Frontal cortex (tissue), 4 donors: ENCODE measurements around the gene RGN. TPM values are rescaled to one million over a fixed set of nuclear protein-coding genes. Genes with fewer than 3 reads are reported as not detected.
"Not testable (repeated sequence)": the region's sequence is repeated elsewhere in the genome, so short reads cannot be mapped to it uniquely, and the experiment has no call there.

Experiments used
- DNase-seq, 2 donors: peaks; one replicate each; pipeline ENCODE4 v3.0.0; 2012; ENCODE audit warnings: low spot score in 2 of 2
- FAIRE-seq: peaks from 2 replicates; lab custom pipeline; 2012; peaks lifted over from hg19 to GRCh38; lab: Jason Lieb, UNC
- total RNA-seq: library from RNA; depleted of rRNA; stranded (reverse); fragments of >200 nt; gene quantifications from one replicate; pipeline ENCODE4 v1.2.3, GENCODE V29; 2014
- donor health status: control.
- donor health status: control.
- donor health status: control.

Gene RGN
- 2.9 TPM for total RNA-seq

DNA sequence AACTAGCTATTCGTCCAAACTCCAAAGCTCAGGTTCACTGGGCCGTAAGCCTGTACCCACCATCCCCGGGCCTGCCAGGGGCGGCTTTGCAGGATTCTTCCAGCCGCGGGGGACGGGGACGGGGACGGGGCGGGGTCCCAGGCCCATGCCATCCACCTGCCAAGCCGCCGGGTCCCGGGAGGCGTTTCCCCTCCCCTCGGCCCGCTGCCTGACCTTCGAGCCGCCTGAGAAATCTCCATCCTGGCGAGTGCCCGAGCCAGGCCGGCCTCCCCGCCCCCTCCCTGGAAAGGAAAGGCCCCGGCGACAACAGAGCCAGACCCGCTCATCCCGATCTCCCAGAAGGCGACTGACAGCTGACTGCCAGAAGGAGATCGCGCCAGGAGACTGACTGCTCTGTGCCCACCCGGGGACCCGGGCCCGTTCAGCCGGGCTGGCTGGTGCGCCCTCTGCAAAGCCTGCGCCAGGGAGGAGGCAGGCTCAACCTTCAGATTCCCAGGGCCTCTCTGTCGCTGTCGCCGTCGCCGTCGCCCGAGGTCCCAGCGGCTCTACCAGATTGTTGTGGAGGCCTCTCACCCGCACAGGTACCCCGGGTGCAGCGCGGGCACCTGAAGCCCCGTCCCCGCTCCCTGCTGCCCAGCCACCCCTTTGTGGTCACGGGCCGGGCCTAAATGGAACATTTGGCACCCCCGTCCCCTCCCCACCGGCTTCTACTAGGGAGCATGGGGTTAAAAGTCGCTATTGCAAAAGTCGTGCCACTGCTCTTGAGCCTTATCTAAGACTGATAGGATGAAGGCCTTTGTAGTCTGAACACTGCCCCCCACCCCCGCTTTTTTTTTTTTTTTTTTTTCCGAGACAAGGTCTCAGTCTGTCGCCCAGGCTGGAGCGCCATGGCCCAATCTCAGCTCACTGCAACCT, at the start of gene RGN:
TSS of gene RGN (plus strand) at position 315 of the 915 bp plus-strand sequence. CDS start 2,702 bp downstream, outside the sequence.
- FAIRE-seq = no peak
- DNase-seq = peak in 1 of 2 donors; percentile 18

DNA sequence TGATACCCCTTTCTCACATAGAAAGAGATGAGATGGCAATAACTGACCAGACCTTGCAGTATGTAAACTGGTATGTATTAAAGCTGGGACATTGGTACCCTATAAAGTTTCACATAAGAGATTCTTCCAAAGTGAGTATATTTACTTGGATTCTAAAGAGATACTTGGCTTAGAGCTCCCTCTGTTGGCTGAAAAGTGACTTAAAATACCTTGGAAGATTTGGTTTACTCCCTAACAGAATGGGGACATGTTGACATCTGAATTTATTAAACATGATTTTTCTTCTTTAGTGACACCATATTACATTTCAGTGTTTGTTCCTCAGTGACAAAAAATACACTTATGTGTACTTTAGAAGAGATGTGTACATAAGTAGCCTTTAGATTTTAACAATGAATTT, 47.9 kb upstream of the RGN start:
- peak; percentile 89 for FAIRE-seq
- DNase-seq = peak; percentile 22 to 31

- FAIRE-seq (no peak), DNase-seq (no peak)
Observed at GRCh38 chrX:47047989-47048388, 30.3 kb upstream of the RGN start.

- no peak for FAIRE-seq
- no peak for DNase-seq
Observed at GRCh38 chrX:47059142-47059874, 18.9 kb upstream of the RGN start.

GRCh38 chrX:47060708-47061107, 17.5 kb upstream of the RGN start:
- DNase-seq = no peak
- FAIRE-seq = no peak

DNA sequence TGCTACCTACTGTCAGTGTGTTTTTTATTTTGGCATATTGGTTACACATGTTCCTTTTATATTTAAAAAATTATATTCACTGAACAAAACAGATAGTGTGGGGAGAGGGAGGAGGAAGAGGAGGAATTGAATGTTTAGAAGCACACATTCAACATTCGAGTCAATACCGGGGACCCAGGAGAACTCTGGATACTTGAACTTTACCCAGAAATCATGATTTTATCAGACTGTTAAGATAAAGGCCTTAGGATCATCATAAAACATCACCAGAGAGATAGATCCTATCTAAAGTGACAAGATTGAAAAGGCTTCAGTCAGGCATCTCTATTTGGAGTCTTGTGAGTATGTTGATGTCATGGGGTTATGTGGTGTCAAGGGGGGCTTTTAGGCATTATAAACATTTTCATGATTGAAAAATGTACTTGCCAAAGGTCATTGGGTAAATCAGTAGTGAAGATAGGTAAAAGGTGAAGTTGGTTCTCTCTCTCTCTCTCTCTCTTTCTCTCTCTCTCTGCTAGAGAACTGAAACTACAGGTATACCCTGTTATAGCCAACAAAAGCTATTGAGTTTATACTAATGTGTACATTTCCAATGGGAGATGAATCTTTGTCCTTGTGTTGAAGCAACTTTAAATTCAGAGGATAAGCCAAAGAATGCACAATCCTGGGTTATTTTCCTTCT, 16.9 kb upstream of the RGN start:
- DNase-seq (no peak), FAIRE-seq (no peak)

- FAIRE-seq (no peak), DNase-seq (no peak)
Observed at GRCh38 chrX:47063179-47063578, 15.1 kb upstream of the RGN start.

DNA sequence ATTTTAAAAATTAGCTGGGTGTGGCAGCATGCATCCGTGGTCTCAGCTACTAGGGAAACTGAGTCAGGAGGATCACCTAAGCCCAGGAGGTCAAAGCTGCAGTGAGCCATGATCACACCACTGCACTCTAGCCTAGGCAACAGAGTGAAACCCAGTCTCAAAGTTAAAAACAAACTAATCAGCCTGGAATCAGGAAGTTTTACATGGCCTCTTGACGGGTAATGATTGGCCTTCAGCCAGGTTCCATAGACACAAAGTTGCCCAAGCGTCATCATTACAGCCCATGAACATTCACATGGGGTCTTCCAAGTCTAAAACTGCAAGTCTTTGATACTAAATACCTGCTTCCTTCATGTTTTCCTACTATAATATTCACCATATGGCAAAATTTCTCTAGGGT, 10.0 kb upstream of the RGN start:
- no peak for FAIRE-seq
- DNase-seq = no peak

DNA sequence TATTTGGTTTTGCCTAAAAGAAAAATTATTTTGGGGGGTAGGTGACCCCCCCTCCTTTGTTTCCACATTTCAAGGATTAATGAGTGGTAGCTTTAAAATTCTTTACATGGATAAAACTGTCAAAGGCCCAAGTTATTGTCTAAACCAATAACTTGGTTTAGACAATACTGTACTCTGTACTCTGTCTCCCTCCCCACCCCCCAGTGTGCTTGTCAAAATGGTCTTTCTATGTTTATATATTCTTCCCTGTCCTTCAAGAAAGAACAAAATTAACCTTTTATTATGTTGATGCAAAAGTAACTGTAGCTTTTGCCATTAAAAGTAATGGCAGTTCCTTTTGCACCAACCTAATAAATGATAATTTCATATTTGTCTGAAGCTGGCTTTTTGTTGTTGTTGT, 9.5 kb upstream of the RGN start:
- FAIRE-seq (no peak), DNase-seq (no peak)

DNA sequence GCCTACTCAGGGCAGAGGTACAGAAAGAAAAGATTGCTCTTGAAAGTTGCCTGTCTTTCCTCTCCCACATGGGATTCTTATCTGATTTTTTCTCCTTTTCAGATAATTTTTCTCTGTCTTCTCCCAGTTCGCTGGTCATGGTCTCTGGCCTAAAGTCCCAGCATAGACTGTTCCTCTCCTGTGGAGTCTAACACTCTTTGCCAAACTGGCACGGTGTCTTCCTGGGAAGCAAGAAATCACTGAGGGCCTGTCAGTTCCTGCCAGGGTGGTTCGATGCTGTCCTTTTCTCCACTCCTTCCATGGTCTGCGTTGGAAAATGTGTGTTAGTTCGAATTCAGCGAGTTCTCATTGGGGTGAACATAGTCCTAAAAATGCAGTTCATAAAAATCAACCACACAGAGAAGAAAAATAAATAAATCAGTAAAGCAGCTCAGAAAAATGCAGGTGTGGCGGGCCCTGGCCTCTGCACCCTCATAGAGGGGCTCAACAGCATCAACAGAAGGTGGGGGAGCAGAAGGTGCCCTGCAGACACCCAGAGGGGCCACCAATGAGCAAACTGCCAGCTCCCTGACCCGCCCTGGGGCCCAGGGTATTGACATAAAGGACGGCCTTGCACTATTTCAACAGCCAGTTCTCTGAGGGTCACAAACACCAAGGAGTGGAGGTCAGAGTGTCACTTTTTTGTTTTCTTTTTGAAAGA, 2.1 kb downstream of the RGN start:
- DNase-seq = no peak
- FAIRE-seq = no peak

DNA sequence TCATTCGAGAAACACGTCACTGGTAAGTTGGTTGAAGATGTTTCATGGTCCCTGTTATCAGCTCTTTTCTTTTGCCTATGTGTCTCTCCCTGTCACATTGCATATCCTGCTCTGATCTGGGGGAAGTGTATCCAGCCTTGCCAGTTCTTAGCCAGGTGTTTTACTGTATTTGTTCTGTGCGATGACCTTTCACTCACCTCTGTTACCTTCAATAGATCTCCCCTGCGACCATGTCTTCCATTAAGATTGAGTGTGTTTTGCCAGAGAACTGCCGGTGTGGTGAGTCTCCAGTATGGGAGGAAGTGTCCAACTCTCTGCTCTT, 2.6 kb downstream of the RGN start:
- FAIRE-seq (no peak), DNase-seq (no peak)

DNA sequence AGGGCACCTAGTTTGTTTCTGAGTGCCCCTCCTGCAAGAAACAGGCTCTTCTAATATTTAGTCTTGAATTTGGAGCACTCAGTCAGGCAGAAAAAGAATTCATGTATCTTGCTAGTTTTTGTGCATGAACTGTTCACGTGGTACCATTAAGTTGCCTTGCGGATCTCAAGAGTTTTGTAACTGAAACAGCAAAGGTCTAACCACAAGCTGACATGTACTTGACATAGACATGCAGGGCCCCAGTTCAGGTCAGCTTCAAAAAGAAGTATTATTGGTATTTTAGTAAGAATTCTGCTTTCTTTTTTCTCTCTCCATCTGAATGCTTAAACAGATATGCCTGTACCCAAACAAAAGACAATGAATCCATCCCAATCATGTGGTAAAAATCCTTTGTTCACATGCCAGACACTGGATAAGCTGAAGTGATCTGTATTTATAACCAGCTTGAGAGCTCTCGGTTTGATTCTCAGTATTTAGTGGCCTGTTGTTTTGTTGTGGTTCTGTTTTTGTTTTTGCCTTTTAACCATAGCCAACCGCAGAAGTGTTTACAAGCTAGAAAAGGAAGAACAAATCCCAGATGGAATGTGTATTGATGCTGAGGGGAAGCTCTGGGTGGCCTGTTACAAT, 13.0 kb downstream of the RGN start:
- no peak for FAIRE-seq
- DNase-seq = no peak

DNA sequence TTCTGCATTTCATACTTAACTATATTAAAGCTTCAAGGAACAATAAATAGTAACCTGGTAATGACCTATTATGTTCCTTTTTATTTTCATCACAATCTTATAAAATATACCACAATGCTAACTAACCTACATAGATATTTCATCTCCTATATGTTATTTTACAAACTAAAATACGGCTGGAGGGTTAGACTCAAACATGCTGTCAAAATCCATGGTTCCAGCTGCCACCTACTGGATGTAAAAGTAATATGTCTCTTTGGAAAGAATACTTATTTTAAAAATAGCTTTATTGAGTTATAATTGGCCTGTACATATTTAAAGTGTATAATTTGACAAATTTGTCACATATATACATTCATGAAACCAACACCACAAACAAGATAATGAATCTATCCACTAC, 15.0 kb downstream of the RGN start:
- DNase-seq (no peak), FAIRE-seq (peak; percentile 51)

DNA sequence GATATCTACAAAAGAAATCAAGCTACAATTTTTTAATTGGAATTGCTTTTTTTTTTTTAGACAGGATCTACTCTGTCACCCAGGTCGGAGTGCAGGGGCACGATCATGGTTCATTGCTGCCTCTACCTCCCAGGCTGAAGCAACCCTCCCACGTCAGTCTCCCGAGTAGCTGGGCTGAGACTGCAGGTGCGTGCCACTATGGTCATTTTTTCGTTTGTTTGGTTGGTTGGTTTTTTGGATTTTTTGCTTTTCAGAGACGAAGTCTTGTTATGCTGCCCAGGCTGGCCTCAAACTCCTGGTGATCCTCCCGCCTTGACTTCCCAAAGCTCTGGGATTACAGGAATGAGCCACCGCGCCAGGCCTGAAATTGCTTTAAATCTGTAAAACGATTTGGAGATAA, 15.6 kb downstream of the RGN start:
- FAIRE-seq = no peak

DNA sequence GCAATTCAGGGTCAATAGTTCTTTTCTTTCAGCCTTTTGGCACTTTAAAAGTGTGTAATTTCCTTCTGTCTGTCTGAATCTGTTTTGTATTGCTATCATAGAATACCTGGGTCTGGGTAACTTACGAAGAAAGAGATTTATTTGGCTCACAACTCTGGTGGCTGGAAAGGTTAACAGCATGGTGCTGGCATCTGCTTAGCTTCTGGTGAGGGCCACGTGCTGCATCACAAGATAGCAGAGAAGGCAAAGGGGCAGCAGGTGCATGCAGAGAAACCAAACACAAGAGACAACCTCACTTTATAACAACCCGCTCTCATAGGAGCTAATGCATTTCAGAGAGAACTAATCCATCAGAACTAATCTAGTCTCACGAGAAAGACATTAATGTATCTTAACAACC, 18.8 kb downstream of the RGN start:
- no peak for FAIRE-seq
- DNase-seq = no peak

More for the DNA sequence above, 15.6 kb downstream of the RGN start:
- DNase-seq = no peak

- DNase-seq = no peak
- FAIRE-seq = no peak
Observed at GRCh38 chrX:47098338-47099094, 20.3 kb downstream of the RGN start.

DNA sequence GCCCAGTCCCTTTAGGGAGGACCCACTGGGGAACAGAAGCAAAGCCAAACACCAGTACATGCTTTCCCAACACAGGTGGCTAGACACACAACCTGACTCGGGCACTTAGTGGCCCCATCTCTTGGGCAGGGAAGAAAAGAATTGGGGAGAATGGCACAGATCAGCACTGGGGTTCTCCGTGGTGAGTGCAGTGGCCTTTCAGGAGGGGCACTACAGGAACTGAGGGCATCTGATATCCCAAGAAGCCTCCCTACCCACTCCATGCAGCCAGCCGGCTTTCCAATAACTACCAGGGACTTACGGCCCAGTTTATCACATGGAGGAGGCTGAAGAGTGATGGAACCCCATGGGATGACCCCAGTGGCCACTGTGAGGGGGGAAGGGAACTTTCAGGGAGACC, 23.0 kb downstream of the RGN start:
- no peak for FAIRE-seq
- DNase-seq = no peak

DNA sequence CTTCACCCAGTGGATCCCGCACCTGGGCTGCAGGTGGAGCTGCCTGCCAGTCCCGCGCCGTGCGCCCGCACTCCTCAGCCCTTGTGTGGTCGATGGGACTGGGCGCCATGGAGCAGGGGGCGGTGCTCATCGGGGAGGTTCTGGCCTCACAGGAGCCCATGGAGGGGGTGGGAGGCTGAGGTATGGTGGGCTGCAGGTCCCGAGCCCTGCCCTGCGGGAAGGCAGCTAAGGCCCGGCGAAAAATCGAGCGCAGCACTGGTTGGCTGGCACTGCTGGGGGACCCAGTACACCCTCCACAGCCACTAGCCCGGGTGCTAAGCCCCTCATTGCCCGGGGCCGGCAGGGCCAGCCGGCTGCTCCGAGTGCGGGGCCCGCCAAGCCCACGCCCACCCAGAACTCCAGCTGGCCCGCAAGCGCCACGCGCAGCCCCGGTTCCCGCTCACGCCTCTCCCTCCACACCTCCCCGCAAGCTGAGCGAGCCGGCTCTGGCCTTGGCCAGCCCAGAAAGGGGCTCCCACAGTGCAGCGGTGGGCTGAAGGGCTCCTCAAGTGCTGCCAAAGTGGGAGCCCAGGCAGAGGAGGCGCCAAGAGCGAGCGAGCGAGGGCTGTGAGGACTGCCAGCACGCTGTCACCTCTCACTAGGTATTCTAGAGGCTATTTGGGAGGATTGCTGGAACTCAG, 32.8 kb downstream of the RGN start:
- not testable (repeated sequence) for FAIRE-seq, DNase-seq
